ENCODE data around the gene NPRL2.

NPRL2 gene

DNA sequence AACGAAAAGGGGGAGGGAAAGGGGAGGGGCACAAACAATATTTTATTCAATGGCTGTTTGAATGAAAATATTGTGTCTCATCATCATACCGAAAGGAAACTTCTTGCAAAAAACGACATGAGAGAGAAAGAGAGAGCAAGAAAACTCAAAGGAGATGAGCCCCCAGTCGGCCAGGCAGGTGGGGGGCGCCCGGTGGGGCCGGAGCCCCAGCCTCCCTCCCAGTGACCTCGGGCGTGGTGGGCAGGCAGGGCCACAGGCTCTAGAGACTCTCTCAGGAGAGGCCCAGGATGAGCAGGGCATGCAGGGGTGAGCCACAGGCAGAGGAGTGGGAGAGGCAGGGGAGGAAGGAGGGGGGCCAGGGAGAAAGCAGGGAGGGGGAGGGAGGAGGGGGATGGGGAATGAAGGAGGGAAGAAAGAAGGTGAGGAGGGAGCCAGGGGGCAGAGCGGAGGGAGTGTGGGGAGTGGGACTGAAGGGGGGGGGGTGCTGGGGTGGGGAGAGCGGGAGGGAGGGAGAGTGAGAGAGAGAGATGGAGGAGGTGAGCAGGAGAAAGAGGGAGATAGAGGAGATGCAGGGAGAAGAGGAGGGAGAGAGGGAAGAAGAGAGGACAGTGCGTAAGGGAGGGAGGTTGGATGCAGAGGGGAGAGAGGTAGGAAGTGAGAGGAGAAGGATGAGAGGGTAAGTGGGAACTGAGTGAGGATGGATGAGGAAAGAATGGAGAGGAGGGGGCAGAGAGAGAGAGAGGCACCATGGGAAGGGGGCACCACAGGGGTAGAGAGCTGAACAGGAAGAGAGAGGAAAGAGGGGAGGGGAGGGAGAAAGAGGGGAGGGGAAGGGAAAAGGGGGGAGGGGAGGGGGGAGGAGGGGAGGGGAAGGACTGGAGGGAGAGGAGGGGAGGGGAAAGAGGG lies 22.8 kb upstream of the NPRL2 start:
- no peak for DNase-seq

DNA sequence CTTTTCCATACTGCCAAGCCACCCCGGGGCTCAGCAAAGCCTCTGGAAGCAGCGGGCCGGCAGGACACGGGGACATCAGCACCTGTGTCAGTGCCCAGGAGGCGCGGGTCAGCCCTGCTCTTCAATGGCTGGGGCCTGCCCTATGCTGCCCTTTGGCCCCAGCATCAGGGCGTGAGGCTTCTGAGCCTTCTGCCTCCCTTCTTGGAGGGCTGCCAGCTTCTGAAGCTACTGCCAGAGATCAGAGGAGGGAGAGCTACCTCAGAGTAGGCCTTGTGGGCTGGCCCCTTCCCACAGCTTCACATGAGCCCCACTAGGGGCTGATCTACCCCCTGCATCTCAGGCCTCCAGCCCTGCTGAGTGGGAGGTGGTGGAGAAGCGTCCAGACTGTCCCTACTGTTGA lies 21.8 kb upstream of the NPRL2 start:
- no peak for DNase-seq

DNA sequence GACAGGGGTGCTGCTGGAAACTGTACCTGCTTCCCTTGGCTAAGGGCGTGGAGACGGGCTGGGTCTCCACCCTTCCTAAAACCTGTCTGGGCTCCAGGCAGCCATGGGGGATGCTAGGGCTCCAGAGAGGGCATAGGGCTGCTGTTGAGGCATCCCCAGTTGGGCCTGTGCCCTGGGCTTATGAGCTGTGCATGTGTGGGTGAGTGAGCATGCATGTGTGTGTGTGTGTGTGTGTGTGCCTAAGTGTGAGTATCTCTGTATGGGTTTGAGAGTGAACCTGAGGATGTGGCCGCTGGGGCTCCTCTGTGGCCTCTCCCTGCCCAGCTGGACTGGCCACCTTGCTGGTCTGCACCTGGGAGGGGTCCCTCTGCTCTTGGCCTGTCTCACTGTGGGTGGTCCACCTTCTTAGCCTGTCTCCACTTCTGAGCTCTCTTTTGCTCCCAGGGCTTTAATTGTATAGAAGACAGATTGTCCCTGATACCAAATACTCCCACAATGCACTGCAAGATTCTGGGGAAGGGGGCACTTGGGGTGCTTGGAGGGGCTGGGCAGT lies 20.6 kb upstream of the NPRL2 start:
- no peak for DNase-seq

- DNase-seq: no peak
These were observed 20.0 kb upstream of the NPRL2 start for GRCh38 chr3:50370594-50370993.

DNA sequence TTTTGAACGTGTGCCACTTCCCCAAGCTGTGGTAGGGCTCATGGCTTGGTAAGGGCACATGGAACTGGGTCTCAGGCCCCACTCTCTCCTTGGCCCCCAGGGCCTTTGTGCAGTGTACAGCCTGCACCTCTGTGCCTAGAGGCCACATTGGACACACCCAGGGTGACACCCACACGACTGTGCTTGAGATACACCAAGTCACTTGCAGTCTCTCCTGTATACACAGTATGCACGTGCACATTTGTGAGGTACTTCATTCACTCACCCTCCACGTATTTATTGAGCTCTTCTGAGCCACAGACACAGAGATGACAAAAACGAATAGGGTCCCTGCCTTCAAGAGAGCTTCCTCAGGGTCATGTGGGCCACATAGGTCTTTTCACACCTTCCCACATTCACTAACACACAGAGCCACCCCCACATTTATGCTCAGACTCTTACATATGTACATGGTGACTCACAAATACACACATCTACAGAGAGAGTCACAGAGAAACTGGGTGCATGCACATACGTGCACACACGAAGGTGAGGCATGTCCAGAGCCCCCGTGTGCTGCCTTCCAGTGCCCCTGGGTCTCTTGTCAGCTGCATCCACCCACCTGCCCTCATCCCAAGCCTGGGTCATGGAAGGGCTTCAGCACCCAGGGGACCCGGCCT lies 18.6 kb upstream of the NPRL2 start:
- no peak for DNase-seq

GRCh38 chr3:50365842-50366220 lies 15.3 kb upstream of the NPRL2 start:
- no peak for DNase-seq

GRCh38 chr3:50365080-50365841 lies 14.7 kb upstream of the NPRL2 start:
- peak; percentile 93 to 95 (median 94) for DNase-seq

- DNase-seq: no peak
These were observed 14.1 kb upstream of the NPRL2 start for GRCh38 chr3:50364573-50365079.

DNA sequence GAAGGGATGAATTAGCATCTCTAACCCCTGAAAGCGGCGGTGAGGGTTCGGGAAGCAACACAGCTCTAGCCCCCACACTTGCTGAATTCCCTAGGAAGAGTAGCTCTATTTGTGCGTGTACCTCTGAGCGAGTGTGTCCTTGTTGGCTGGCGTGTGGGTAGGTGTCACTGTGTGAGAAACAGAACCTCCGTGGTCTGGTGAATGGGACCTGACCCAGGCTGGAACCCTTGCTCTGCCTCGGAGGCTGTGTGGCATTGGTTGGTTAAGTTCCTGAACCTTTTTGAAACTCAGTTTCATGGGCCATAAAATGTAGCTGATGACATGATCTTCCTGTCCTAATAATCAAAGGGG lies 9.2 kb upstream of the NPRL2 start:
- no peak for DNase-seq

GRCh38 chr3:50358911-50359759 lies 8.6 kb upstream of the NPRL2 start, which contains the start of gene TMEM115:
Gene TMEM115 (minus strand): TSS chr3:50359521. CDS start chr3:50359063, 458 bp downstream.
- DNase-seq: peak; percentile 90 to 97 (median 96)

DNA sequence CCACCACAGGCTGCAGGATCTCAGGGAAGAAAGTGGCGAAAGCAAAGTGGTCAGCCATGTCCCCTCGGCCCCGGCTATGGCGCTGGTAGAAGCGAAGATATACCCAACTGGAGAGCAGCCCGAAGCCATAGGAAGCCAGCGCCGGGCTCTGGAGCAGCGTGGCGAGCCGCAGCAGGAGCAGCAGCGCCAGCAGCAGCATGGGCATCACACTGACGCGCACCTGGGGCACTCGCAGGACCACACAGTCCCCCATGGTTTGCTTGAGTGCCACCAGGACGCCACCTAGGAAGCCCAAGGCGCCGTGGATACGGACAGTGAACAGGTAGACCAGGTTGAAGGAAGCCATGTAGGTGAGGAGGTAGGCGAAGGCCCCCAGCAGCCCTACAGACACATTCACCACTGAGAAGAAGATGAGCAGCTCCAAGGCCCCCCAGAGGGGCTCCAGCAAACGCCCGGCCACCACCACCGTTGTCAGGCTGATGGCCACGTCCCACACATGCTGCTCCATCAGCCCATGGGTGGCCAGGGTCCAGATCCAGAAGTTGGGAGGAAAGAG lies 7.9 kb upstream of the NPRL2 start:
- no peak for DNase-seq

- DNase-seq: no peak
These were observed 6.9 kb upstream of the NPRL2 start for GRCh38 chr3:50357481-50357880.

GRCh38 chr3:50356553-50356952 lies 6.0 kb upstream of the NPRL2 start:
- no peak for DNase-seq

GRCh38 chr3:50355829-50356552 lies 5.4 kb upstream of the NPRL2 start:
- DNase-seq: no peak

- no peak for DNase-seq
These were observed 4.3 kb upstream of the NPRL2 start for GRCh38 chr3:50354850-50355249.

GRCh38 chr3:50354186-50354764 lies 3.7 kb upstream of the NPRL2 start:
- no peak for DNase-seq

- no peak for DNase-seq
These were observed 2.9 kb upstream of the NPRL2 start for GRCh38 chr3:50353245-50354004.

GRCh38 chr3:50352781-50353180 lies 2.2 kb upstream of the NPRL2 start:
- no peak for DNase-seq

DNA sequence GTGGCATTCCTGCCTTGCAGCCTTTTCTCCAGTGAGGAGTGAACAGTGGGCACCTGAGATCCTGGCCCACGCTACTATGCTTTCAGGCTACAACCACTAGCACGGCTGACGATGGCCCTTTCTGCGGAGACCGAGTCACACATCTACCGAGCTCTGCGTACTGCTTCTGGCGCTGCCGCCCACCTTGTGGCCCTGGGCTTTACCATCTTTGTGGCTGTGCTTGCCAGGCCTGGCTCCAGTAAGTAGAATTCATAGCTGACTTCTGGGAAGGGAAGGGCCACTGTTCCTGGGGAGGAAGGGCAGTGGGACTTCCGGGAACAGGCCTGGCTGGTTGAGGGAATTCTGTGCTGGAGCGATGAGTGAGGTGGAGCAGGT lies 735 bp upstream of the NPRL2 start:
- DNase-seq: no peak

GRCh38 chr3:50350213-50350526 lies 405 bp downstream of the NPRL2 start:
- DNase-seq: no peak
